ENCODE data around the gene FCER2. TPM values are rescaled to one million over a fixed set of nuclear protein-coding genes. Genes with fewer than 3 reads are reported as not detected.

FCER2 gene
- total and polyA plus RNA-seq, 10 donors = 26.4 to 121 (median 47.9) TPM

DNA sequence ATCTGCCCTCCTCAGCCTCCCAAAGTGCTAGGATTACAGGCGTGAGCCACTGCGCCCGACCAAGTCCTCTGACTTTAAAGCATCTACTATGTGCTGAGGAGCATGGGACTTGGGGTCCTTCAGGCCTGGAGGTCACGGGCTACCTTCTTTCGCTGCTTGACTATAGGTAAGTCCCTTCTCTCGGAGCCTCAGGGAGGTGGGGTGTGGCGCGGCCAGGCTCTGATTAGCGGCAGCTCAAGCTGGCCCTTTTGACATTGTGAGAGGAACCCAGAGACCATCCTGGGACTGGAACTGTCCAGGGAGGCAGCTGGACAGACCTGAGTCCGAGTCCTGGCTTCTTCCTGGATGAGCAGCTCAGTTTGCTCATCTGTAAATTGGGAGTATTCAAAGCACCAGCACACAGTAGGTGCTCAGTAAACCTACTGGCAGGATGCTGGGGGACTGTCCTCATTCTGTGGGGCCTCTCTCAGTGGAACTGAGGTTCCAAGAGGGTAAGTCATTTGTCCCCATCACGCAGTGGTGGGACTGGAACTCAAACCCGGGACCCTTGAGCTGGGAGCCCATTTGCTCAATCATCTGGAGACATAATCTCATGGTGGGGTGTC lies 780 bp downstream of the FCER2 start:
- peak; percentile 75 for DNase-seq
- TF ChIP-seq, protein P1, sequence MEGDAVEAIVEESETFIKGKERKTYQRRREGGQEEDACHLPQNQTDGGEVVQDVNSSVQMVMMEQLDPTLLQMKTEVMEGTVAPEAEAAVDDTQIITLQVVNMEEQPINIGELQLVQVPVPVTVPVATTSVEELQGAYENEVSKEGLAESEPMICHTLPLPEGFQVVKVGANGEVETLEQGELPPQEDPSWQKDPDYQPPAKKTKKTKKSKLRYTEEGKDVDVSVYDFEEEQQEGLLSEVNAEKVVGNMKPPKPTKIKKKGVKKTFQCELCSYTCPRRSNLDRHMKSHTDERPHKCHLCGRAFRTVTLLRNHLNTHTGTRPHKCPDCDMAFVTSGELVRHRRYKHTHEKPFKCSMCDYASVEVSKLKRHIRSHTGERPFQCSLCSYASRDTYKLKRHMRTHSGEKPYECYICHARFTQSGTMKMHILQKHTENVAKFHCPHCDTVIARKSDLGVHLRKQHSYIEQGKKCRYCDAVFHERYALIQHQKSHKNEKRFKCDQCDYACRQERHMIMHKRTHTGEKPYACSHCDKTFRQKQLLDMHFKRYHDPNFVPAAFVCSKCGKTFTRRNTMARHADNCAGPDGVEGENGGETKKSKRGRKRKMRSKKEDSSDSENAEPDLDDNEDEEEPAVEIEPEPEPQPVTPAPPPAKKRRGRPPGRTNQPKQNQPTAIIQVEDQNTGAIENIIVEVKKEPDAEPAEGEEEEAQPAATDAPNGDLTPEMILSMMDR (IDR thresholded peaks at IDR 0.05 in 8 of 11, conservative IDR thresholded peaks at IDR 0.05 in 3 of 11) = no peak
- TF ChIP-seq POLR2AphosphoS5 (IDR thresholded peaks at IDR 0.05) (no peak), POLR2A (IDR thresholded peaks at IDR 0.05) (no peak)
- peaks cover 4 to 95% (median 48%) of the 10 kb centered on the region in 6 donors for H3K4me1 ChIP-seq

DNA sequence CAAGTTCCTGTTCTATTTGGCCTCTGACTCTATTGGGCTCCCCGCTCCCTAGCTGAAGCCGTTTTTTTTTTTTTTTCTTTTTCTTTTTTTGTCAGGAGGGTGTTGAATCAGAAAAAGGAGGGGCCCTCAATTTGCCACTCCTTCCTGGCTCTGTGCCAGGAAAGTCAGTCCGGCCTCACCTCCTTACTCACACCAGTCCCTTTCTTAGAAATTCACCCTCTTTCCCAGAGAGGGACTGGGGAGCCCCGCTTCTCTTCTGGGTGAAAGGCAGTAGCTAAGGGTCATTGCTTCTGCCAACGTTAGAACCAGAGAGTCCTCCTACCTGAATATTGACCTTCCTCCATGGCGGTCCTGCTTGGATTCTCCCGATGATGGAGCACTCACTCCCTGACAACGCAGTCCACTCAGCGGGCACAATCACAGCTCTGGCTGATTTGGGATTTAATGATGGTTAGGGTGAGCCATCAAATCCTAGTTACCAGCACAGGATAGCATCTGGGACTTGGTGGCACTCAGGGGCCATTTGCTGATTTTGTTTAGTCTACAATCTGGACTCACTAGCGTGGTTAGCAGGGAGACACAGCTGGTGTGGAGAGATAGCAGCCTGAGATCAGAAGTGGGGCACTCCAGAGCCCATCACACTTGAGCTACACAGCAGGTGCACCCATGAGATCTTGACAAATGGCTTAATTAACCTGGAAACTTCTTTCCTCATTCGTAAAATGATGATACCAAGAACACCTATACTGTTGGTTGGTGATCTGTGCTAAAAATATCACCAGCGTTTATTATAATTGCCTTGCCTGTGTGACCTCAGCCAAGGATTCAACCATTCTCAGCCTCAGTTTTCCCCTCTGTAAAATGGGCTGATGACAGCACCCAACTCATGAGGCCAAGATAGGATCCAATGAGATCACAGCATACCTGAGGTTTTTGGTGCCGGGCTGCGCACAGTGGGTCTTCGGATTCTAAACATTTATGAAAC lies 2.2 kb downstream of the FCER2 start:
- H3K9me3 ChIP-seq = no peaks in the 10 kb centered on the region
- TF ChIP-seq POLR2A (IDR thresholded peaks at IDR 0.05) (no peak), POLR2AphosphoS5 (IDR thresholded peaks at IDR 0.05) (no peak)
- TF ChIP-seq, protein P1 (IDR thresholded peaks at IDR 0.05 in 8 of 11, conservative IDR thresholded peaks at IDR 0.05 in 3 of 11) = no peak
- H3K36me3 ChIP-seq = peaks cover 0 to 8% (median 0%) of the 10 kb centered on the region in 6 donors
- peak overlapping the region in 4 of 8 donors; percentile 0 to 59 (median 17) for H3K4me3 ChIP-seq
- intact Hi-C loops (cut with DNase I; ENCODE audit: low total_unique reads) = no loop called here
- DNase-seq = no peak
- peaks cover 0 to 25% (median 0%) of the 10 kb centered on the region in 7 donors for H3K27me3 ChIP-seq (replicated peaks in 1 of 7)
- H3K4me1 ChIP-seq = peaks cover 6 to 95% (median 41%) of the 10 kb centered on the region in 6 donors
- WGBS, 5 donors = 52 to 57% (median 57%) methylated on average over 15 of the region's 15 CpGs
- peak overlapping the region in 4 of 8 donors; percentile 19 to 88 (median 54) for H3K27ac ChIP-seq

More for the DNA sequence above, 780 bp downstream of the FCER2 start:
- Histone ChIP-seq H3K9me3 (no peaks in the 10 kb centered on the region), H3K36me3 (peaks cover 0 to 8% (median 0%) of the 10 kb centered on the region in 6 donors), H3K4me3 (peak overlapping the region in 6 of 8 donors; percentile 5 to 59 (median 20)), H3K27ac (peak overlapping the region; percentile 8 to 90 (median 80)), H3K27me3 (replicated peaks in 1 of 7) (peaks cover 0 to 25% (median 0%) of the 10 kb centered on the region in 7 donors)
- WGBS, 5 donors = 87 to 94% (median 93%) methylated on average over 4 to 12 of the region's 12 CpGs
- intact Hi-C loops (cut with DNase I; ENCODE audit: low total_unique reads) = no loop called here

DNA sequence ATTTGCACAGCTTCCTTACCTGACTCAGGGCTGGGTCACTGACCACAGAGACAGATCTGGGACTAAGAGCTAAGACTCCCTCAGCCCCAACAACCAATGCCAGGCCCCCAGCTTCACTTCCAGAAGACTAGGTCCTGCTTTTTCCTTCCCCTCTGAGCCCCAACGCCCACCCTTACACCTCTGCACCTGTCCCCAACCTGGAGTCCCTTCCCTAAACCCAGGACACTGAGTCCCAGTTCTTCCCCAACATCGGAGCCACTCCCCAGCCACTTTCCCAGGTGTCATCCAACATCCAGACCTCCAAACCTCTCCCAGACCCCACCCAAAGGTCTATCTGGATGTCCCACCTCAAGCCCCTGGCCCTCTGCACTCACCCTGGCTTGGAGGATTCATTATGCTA lies 2.9 kb downstream of the FCER2 start:
- peak overlapping the region in 3 of 8 donors; percentile 19 to 88 (median 87) for H3K27ac ChIP-seq
- H3K4me1 ChIP-seq = peaks cover 6 to 95% (median 41%) of the 10 kb centered on the region in 6 donors
- H3K27me3 ChIP-seq (replicated peaks in 1 of 7) = peaks cover 0 to 25% (median 0%) of the 10 kb centered on the region in 7 donors
- 38 to 60% (median 39%) methylated on average over 2 of the region's 2 CpGs for WGBS, 5 donors
- H3K9me3 ChIP-seq = no peaks in the 10 kb centered on the region
- intact Hi-C loops (cut with DNase I; ENCODE audit: low total_unique reads) = no loop called here
- H3K36me3 ChIP-seq = peaks cover 0 to 8% (median 0%) of the 10 kb centered on the region in 6 donors
- peak overlapping the region in 1 of 8 donors; percentile 59 for H3K4me3 ChIP-seq
- DNase-seq = peak; percentile 61
- TF ChIP-seq POLR2AphosphoS5 (IDR thresholded peaks at IDR 0.05) (no peak), POLR2A (IDR thresholded peaks at IDR 0.05) (no peak)
- TF ChIP-seq, protein P1 (IDR thresholded peaks at IDR 0.05 in 8 of 11, conservative IDR thresholded peaks at IDR 0.05 in 3 of 11) = no peak
